HG02642 (cell line): ENCODE measurements around the gene PAQR3.
A peak's percentile ranks its signal among the peaks of the same experiment; 100 is the strongest.

Experiments used
- ATAC-seq: cut with Tn5 transposase; IDR thresholded peaks from one replicate; pipeline ENCODE4 v1.9.1; 2021; ENCODE audit warnings: mild to moderate bottlenecking; ENCODE audit not compliant: unreplicated experiment, poor library complexity

The PAQR3 gene, protein sequence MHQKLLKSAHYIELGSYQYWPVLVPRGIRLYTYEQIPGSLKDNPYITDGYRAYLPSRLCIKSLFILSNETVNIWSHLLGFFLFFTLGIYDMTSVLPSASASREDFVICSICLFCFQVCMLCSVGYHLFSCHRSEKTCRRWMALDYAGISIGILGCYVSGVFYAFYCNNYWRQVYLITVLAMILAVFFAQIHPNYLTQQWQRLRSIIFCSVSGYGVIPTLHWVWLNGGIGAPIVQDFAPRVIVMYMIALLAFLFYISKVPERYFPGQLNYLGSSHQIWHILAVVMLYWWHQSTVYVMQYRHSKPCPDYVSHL

DNA sequence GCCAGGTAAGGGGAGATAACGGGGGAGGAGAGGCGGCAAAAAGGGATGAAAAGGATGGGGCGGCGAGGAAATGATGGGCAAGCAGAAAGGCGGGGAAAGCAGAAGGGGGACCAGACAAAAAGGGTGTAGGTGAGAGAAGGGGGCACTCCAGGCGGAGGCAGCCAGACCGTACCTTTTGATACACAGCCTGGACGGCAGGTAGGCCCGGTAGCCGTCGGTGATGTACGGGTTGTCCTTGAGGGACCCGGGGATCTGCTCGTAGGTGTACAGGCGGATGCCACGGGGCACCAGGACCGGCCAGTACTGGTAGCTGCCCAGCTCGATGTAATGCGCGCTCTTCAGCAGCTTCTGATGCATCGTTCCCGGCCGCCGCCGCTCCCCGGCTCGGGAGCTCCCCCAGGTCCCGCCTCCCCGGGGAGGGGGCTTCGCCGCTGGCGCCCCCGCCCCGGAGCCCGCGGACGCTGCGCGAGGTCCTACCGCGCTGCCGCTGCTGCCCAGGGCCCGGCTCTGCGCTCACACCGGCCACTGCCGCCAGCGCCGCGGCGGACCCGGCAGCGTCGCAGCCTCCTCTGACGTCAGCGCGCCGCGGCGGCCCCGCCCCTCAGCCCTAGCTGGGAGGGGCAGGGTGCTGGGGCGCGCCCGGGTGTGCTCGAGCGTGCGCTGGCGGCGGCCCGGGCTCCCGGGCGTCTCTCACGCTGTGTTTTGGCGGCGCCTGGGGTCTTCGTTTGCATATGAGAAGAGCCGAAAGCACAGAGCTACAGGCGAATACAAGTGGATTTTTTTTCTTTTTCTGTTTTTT is at the start of gene PAQR3:
Gene PAQR3, minus strand, starts transcription at position 571 of the 799 bp plus-strand sequence. Its CDS starts 214 bp downstream, at position 357.
- ATAC-seq = peak; percentile 99

- no peak for ATAC-seq
These were observed 48.4 kb upstream of the PAQR3 start for GRCh38 chr4:78987683-78988082.

- ATAC-seq = no peak
These were observed 45.4 kb upstream of the PAQR3 start for GRCh38 chr4:78984593-78984992.

DNA sequence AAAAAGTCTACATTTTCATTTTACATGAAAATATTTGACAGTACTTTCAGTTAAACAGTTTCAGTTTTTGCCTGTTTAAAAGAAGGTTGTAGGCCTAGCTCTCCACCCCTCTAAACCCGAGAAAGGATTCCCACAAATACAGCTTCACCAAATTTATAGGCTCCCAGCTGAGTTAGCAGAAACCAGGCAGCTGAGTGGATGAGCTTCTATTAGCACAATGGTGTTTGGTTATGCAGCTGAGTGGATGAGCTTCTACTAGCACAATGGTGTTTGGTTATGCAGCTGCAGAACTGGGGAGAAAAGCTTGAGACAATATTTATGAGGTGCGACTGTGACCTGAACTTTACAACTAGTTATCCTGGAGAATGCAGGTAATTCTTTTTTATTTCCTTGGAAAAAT is 36.6 kb upstream of the PAQR3 start:
- no peak for ATAC-seq

DNA sequence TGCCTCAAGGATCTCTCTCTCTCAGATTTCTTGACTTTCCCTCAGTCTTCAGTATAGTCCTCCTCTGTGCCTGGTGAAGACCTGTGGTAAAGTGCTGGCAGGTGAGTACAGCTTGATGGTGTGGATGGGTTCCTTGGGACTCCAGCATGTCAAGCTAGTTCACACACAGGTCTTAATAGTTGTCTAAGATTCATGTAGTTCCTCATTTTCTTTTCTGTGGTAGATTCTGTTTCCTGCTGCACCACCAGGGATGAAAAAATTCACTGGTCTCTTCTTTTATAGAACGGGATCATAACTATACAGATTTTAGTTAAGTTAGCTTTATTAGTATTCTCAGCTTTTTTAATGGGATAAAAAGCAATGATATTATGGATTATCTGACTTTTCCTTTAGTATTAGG is 32.5 kb upstream of the PAQR3 start:
- no peak for ATAC-seq

DNA sequence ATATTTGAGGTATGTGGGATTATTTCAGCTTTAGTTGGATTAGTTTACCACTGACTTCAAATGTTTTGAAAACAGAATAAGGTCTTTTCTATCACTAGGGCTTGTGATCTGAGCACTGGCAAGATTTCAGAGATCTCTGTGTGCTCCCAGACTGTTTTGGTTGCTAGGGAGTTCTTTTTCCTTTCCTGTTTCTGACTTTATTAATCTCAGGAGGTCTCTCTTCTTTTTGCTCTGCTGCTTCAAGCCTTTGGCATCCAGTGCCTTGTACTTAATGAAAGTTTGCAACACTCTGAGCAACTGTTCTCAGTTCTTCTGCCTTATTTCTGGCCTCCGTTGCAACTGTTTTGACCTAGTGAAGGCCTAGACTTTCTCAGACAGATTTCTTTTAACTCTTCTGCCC is 32.1 kb upstream of the PAQR3 start:
- ATAC-seq = no peak

GRCh38 chr4:78962597-78963115 is 23.4 kb upstream of the PAQR3 start:
- no peak for ATAC-seq

GRCh38 chr4:78960926-78961325 is 21.7 kb upstream of the PAQR3 start:
- no peak for ATAC-seq

- ATAC-seq = no peak
These were observed 17.7 kb upstream of the PAQR3 start for GRCh38 chr4:78956975-78957374.

- ATAC-seq = no peak
These were observed 14.8 kb upstream of the PAQR3 start for GRCh38 chr4:78953769-78954666.

- ATAC-seq = no peak
These were observed 14.0 kb upstream of the PAQR3 start for GRCh38 chr4:78953231-78953630.

DNA sequence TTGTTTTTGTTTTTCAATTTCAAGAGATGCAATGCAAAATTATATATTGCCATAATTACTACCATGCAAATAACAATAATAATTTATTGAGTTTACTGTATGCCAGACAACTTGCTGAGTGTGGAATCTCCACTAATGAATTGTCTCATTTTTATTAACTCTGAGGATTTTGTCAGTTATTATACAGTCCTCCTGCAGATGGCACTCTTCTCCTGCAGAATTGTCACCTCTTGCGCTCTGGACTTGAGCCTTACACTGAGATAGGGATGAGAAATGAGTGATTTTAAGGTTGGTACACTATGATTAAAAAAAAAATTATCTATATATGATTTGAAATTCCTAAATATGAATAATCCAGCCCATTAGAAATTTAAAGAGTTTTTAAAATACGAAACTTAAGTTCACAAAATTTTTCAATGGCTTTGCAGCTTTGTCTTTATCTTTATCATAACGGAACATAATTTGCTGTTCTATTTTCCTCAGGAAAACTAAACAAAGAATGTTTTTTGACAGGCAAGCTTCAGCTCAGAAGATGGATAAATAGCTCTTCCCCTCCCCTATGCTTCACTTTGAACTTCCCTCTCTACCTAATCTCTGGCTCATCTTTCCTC is 12.7 kb upstream of the PAQR3 start:
- ATAC-seq = peak; percentile 74

DNA sequence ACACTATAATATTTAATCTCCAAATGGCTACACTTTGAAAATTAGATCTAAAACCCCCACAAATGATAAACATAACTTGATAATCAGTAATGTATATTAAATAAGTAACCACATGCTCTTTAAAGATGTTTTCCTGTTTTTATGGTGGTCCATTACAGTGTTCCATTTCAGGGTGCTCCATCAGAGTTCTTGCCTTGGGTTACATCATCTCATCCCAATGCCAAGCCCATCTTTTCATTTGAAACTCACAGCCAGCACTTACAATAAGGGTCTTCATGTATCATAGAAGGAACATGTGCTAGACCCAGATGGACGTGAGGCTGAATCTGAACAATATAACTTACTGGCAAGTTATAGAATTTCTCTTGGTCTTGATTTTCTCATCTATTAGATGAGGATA is 10.5 kb upstream of the PAQR3 start:
- ATAC-seq = no peak

DNA sequence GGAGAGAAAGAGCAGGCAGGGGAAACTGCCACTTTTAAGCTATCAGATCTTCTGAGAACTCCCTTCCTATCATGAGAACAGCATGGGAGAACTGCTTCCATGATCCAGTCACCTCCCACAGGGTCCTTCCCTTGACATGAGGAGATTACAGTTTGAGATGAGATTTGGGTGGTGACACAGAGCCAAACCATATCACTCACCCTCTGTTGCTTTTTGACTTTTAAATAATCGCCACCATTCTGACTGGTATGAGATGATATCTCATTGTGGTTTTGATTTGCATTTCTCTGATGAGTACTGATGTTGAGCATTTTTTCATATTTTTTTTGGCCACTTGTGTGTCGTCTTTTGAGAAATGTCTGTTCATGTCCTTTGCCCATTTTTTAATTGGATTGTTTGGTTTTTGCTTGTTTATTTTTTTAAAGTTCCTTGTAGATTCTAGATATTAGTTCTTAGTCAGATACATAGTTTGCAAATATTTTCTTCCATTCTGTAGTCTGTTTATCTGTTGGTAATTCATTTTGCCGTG is 6.5 kb upstream of the PAQR3 start:
- ATAC-seq = no peak

GRCh38 chr4:78944381-78944780 is 5.1 kb upstream of the PAQR3 start:
- ATAC-seq = no peak

GRCh38 chr4:78940752-78941151 is 1.5 kb upstream of the PAQR3 start:
- ATAC-seq = no peak

GRCh38 chr4:78939667-78940008 is 400 bp upstream of the PAQR3 start:
- peak; percentile 15 for ATAC-seq

- no peak for ATAC-seq
These were observed 767 bp downstream of the PAQR3 start for GRCh38 chr4:78938474-78938867.

GRCh38 chr4:78937837-78938236 is 1.4 kb downstream of the PAQR3 start:
- no peak for ATAC-seq

- ATAC-seq = no peak
These were observed 2.2 kb downstream of the PAQR3 start for GRCh38 chr4:78936989-78937388.
